ENCODE measurements around the gene FBXO36. TPM values are rescaled to one million over a fixed set of nuclear protein-coding genes. Genes with fewer than 3 reads are reported as not detected.

Gene FBXO36
- 0.58 TPM for total RNA-seq
- long read RNA-seq, partial matches to known transcripts: 1 of 2 reads
- long read RNA-seq, other reads (novel, unspliced or antisense): 1 of 2 reads

- Histone ChIP-seq H3K36me3 (no peaks in the 10 kb centered on the region), H3K9me3 (replicated peaks) (no peaks in the 10 kb centered on the region), H3K4me3 (peak within 1 kb of the TSS; percentile 83), H3K27me3 (ENCODE audit: low read depth) (no peaks in the 10 kb centered on the region), H3K27ac (replicated peaks) (peak within 1 kb of the TSS; percentile 99), H3K4me1 (peaks cover 56% of the 10 kb centered on the region)
- intact Hi-C loops (cut with micrococcal nuclease): no loop called here
- DNase-seq: peak; percentile 89
- no peak for TF ChIP-seq CTCF (IDR thresholded peaks at IDR 0.05; ENCODE audit: borderline replicate concordance)
Observed at GRCh38 chr2:229922449-229923386, at the start of gene FBXO36. Gene FBXO36, plus strand, starts transcription at chr2:229922503. Its CDS starts 11 bp downstream, at chr2:229922514.

GRCh38 chr2:229873123-229873581 lies 49.2 kb upstream of the FBXO36 start:
- no peaks in the 10 kb centered on the region for H3K27me3 ChIP-seq (ENCODE audit: low read depth)
- H3K4me1 ChIP-seq: peaks cover 46% of the 10 kb centered on the region
- DNase-seq: no peak
- H3K9me3 ChIP-seq (replicated peaks): no peaks in the 10 kb centered on the region
- H3K36me3 ChIP-seq: peaks cover 24% of the 10 kb centered on the region
- no peak overlapping the region for H3K27ac ChIP-seq (replicated peaks)
- intact Hi-C loops (cut with micrococcal nuclease): no loop called here
- H3K4me3 ChIP-seq: no peak overlapping the region
- no peak for TF ChIP-seq CTCF (IDR thresholded peaks at IDR 0.05; ENCODE audit: borderline replicate concordance)

- Histone ChIP-seq H3K27ac (replicated peaks) (no peak overlapping the region), H3K36me3 (peaks cover 32% of the 10 kb centered on the region), H3K27me3 (ENCODE audit: low read depth) (no peaks in the 10 kb centered on the region), H3K4me3 (no peak overlapping the region), H3K9me3 (replicated peaks) (no peaks in the 10 kb centered on the region), H3K4me1 (peaks cover 33% of the 10 kb centered on the region)
- intact Hi-C loops (cut with micrococcal nuclease): no loop called here
- no peak for DNase-seq
- TF ChIP-seq CTCF (IDR thresholded peaks at IDR 0.05; ENCODE audit: borderline replicate concordance): no peak
Observed at GRCh38 chr2:229874647-229875046, 47.7 kb upstream of the FBXO36 start.

GRCh38 chr2:229875549-229875948 lies 46.8 kb upstream of the FBXO36 start:
- no peak for DNase-seq
- TF ChIP-seq CTCF (IDR thresholded peaks at IDR 0.05; ENCODE audit: borderline replicate concordance): no peak
- H3K27me3 ChIP-seq (ENCODE audit: low read depth): no peaks in the 10 kb centered on the region
- peaks cover 35% of the 10 kb centered on the region for H3K36me3 ChIP-seq
- no peak overlapping the region for H3K4me3 ChIP-seq
- H3K4me1 ChIP-seq: peaks cover 29% of the 10 kb centered on the region
- no peaks in the 10 kb centered on the region for H3K9me3 ChIP-seq (replicated peaks)
- intact Hi-C loops (cut with micrococcal nuclease): no loop called here
- H3K27ac ChIP-seq (replicated peaks): no peak overlapping the region

GRCh38 chr2:229879191-229879950 lies 42.9 kb upstream of the FBXO36 start:
- Histone ChIP-seq H3K4me1 (peaks cover 28% of the 10 kb centered on the region), H3K27me3 (ENCODE audit: low read depth) (no peaks in the 10 kb centered on the region), H3K27ac (replicated peaks) (no peak overlapping the region), H3K9me3 (replicated peaks) (no peaks in the 10 kb centered on the region), H3K4me3 (no peak overlapping the region), H3K36me3 (peaks cover 29% of the 10 kb centered on the region)
- intact Hi-C loops (cut with micrococcal nuclease): no loop called here
- no peak for DNase-seq
- TF ChIP-seq CTCF (IDR thresholded peaks at IDR 0.05; ENCODE audit: borderline replicate concordance): no peak

Data from left ventricle myocardium inferior (tissue), 1 donor.